ENCODE results near the gene DCAF8L2.
"Not testable (repeated sequence)": the region's sequence is repeated elsewhere in the genome, so short reads cannot be mapped to it uniquely, and the experiment has no call there.

DCAF8L2 gene

GRCh38 chrX:27590044-27590443, at the start of gene DCAF8L2:
TSS of gene DCAF8L2 (plus strand) at chrX:27590344. CDS start at chrX:27746896, 156,552 bp downstream.
- DNase-seq = no peak

GRCh38 chrX:27541161-27541560, 49.0 kb upstream of the DCAF8L2 start:
- DNase-seq = not testable (repeated sequence)

- DNase-seq = no peak
Observed at GRCh38 chrX:27548624-27549023, 41.5 kb upstream of the DCAF8L2 start.

GRCh38 chrX:27549688-27550087, 40.5 kb upstream of the DCAF8L2 start:
- DNase-seq = no peak

- no peak for DNase-seq
Observed at GRCh38 chrX:27555514-27555913, 34.6 kb upstream of the DCAF8L2 start.

- DNase-seq = no peak
Observed at GRCh38 chrX:27565992-27566391, 24.2 kb upstream of the DCAF8L2 start.

GRCh38 chrX:27571164-27571563, 19.0 kb upstream of the DCAF8L2 start:
- no peak for DNase-seq

- DNase-seq = no peak
Observed at GRCh38 chrX:27575565-27575964, 14.6 kb upstream of the DCAF8L2 start.

- no peak for DNase-seq
Observed at GRCh38 chrX:27583976-27584375, 6.2 kb upstream of the DCAF8L2 start.

GRCh38 chrX:27591938-27592337, 1.8 kb downstream of the DCAF8L2 start:
- no peak for DNase-seq

GRCh38 chrX:27597508-27597907, 7.4 kb downstream of the DCAF8L2 start:
- no peak for DNase-seq

- no peak for DNase-seq
Observed at GRCh38 chrX:27598312-27598711, 8.2 kb downstream of the DCAF8L2 start.

- no peak for DNase-seq
Observed at GRCh38 chrX:27599928-27600327, 9.8 kb downstream of the DCAF8L2 start.

- DNase-seq = no peak
Observed at GRCh38 chrX:27600686-27601085, 10.5 kb downstream of the DCAF8L2 start.

GRCh38 chrX:27608671-27609070, 18.5 kb downstream of the DCAF8L2 start:
- DNase-seq = no peak

- DNase-seq = no peak
Observed at GRCh38 chrX:27619459-27619858, 29.3 kb downstream of the DCAF8L2 start.

GRCh38 chrX:27619975-27620374, 29.8 kb downstream of the DCAF8L2 start:
- DNase-seq = no peak

- no peak for DNase-seq
Observed at GRCh38 chrX:27622883-27623282, 32.7 kb downstream of the DCAF8L2 start.

GRCh38 chrX:27626066-27626465, 35.9 kb downstream of the DCAF8L2 start:
- DNase-seq = no peak

GRCh38 chrX:27633328-27633727, 43.2 kb downstream of the DCAF8L2 start:
- DNase-seq = no peak

- no peak for DNase-seq
Observed at GRCh38 chrX:27656581-27656980, 66.4 kb downstream of the DCAF8L2 start.

- DNase-seq = no peak
Observed at GRCh38 chrX:27660878-27661277, 70.7 kb downstream of the DCAF8L2 start.

GRCh38 chrX:27671234-27671633, 81.1 kb downstream of the DCAF8L2 start:
- no peak for DNase-seq

- no peak for DNase-seq
Observed at GRCh38 chrX:27674491-27674890, 84.3 kb downstream of the DCAF8L2 start.

GRCh38 chrX:27675493-27675892, 85.3 kb downstream of the DCAF8L2 start:
- no peak for DNase-seq

- no peak for DNase-seq
Observed at GRCh38 chrX:27679281-27679680, 89.1 kb downstream of the DCAF8L2 start.

All from NCI-H2227 treated with DMSO at 0.1 percent for 48 hours (cell line).